Activated CD4-positive, CD25-positive, alpha-beta regulatory T cell treated with anti-CD3 and anti-CD28 coated beads, Interleukin-2, amount 50 U/mL, for 24 hours (primary cell): ENCODE results near the gene MBP.

Experiments
- ATAC-seq, 2 donors: fragments of 150-1000 bp; cut with Tn5 transposase; one replicate each; pipeline ENCODE4 v1.10.0; 2021; ENCODE audit warnings: mild to moderate bottlenecking in 1 of 2, moderate library complexity in 1 of 2

MBP gene

GRCh38 chr18:77099485-77100370 is 32.9 kb downstream of the MBP start:
- ATAC-seq, result no peak

GRCh38 chr18:77098538-77099174 is 33.9 kb downstream of the MBP start:
- ATAC-seq, result no peak

- no peak for ATAC-seq
These were observed 34.6 kb downstream of the MBP start for GRCh38 chr18:77098029-77098428.

GRCh38 chr18:77096936-77097886 is 35.4 kb downstream of the MBP start:
- no peak for ATAC-seq

- no peak for ATAC-seq
These were observed 36.9 kb downstream of the MBP start for GRCh38 chr18:77095391-77096371.

GRCh38 chr18:77093586-77093985 is 39.0 kb downstream of the MBP start:
- ATAC-seq, result no peak

GRCh38 chr18:77093067-77093430 is 39.5 kb downstream of the MBP start:
- ATAC-seq, result no peak

- no peak for ATAC-seq
These were observed 40.2 kb downstream of the MBP start for GRCh38 chr18:77092104-77093066.

- no peak for ATAC-seq
These were observed 41.2 kb downstream of the MBP start for GRCh38 chr18:77091366-77091765.

GRCh38 chr18:77090546-77091174 is 41.9 kb downstream of the MBP start:
- no peak for ATAC-seq

- ATAC-seq, result no peak
These were observed 42.8 kb downstream of the MBP start for GRCh38 chr18:77089723-77090285.

GRCh38 chr18:77088963-77089722 is 43.4 kb downstream of the MBP start:
- no peak for ATAC-seq

- no peak for ATAC-seq
These were observed 45.0 kb downstream of the MBP start for GRCh38 chr18:77087393-77088141.

GRCh38 chr18:77086656-77087392 is 45.8 kb downstream of the MBP start:
- no peak for ATAC-seq

- no peak for ATAC-seq
These were observed 46.5 kb downstream of the MBP start for GRCh38 chr18:77086034-77086433.

GRCh38 chr18:77084688-77085035 is 47.9 kb downstream of the MBP start:
- no peak for ATAC-seq

- no peak for ATAC-seq
These were observed 50.1 kb downstream of the MBP start for GRCh38 chr18:77082316-77082955.
